Mesenchymal stem cell (in vitro differentiated cells and primary cell): ENCODE measurements around the gene GSK3B.

Experiments
- DNase-seq: peaks from one replicate; pipeline ENCODE4 v3.0.0-alpha.2; 2013
- H2AFZ ChIP-seq: one replicate; pipeline ENCODE4 v1.6.1; 2013; ENCODE audit warnings: low read depth, mild to moderate bottlenecking, control low read depth, inconsistent platforms, low read length, moderate library complexity
- H2AK5ac ChIP-seq: 2 replicates; pipeline ENCODE4 v1.6.1; 2013; ENCODE audit warnings: low read length, moderate library complexity, mild to moderate bottlenecking, inconsistent platforms; ENCODE audit not compliant: severe bottlenecking
- H2BK120ac ChIP-seq: one replicate; pipeline ENCODE4 v1.6.1; 2013; ENCODE audit warnings: low read depth, mild to moderate bottlenecking, inconsistent platforms, low read length, moderate library complexity
- H2BK12ac ChIP-seq, 2 experiments: one replicate each; pipeline ENCODE4 v1.6.1; 2013; ENCODE audit warnings: inconsistent platforms in 2 of 2, low read length in 2 of 2, mild to moderate bottlenecking in 2 of 2, moderate library complexity in 2 of 2, control low read depth in 1 of 2
- H2BK15ac ChIP-seq: one replicate; pipeline ENCODE4 v1.6.1; 2013; ENCODE audit warnings: mild to moderate bottlenecking, low read depth, inconsistent platforms; ENCODE audit not compliant: poor library complexity, severe bottlenecking
- H2BK5ac ChIP-seq: 2 replicates; pipeline ENCODE4 v1.6.1; 2013; ENCODE audit warnings: low read depth, mild to moderate bottlenecking, low read length, control low read depth, inconsistent platforms; ENCODE audit not compliant: poor library complexity, severe bottlenecking
- H3K14ac ChIP-seq, 2 experiments: one replicate each; pipeline ENCODE4 v1.6.1; 2013; ENCODE audit warnings: inconsistent platforms in 2 of 2, low read length in 2 of 2, control low read depth in 1 of 2, mild to moderate bottlenecking in 1 of 2, moderate library complexity in 1 of 2
- H3K18ac ChIP-seq, 2 experiments: one replicate each; pipeline ENCODE4 v1.6.1; 2013; ENCODE audit warnings: inconsistent platforms in 2 of 2, low read length in 2 of 2, control low read depth in 1 of 2, low read depth in 1 of 2, mild to moderate bottlenecking in 1 of 2
- H3K23ac ChIP-seq, 2 experiments: one replicate each; pipeline ENCODE4 v1.6.1; 2013; ENCODE audit warnings: inconsistent platforms in 2 of 2, low read length in 2 of 2, mild to moderate bottlenecking in 2 of 2, moderate library complexity in 2 of 2, control low read depth in 1 of 2
- H3K27ac ChIP-seq: 2 replicates; pipeline ENCODE4 v1.5.1; 2013; ENCODE audit warnings: mild to moderate bottlenecking, moderate library complexity, low read length, control low read depth, inconsistent platforms; ENCODE audit not compliant: poor library complexity, severe bottlenecking
- H3K27me3 ChIP-seq, 2 experiments: 2 replicates each; pipeline versions ENCODE4 v1.6.1 to v1.7.0; 2013; ENCODE audit warnings: low read length in 2 of 2, mild to moderate bottlenecking in 2 of 2, moderate library complexity in 2 of 2, control low read depth in 1 of 2, inconsistent platforms in 1 of 2; ENCODE audit not compliant: control insufficient read depth in 1 of 2, insufficient read depth in 1 of 2
- H3K36me3 ChIP-seq, 2 experiments: 2 replicates each; pipeline versions ENCODE4 v1.6.1 to v1.7.0; 2013; ENCODE audit warnings: low read length in 2 of 2, control low read depth in 1 of 2, inconsistent platforms in 1 of 2, low read depth in 1 of 2, mild to moderate bottlenecking in 1 of 2; ENCODE audit not compliant: insufficient read depth in 2 of 2, control insufficient read depth in 1 of 2
- H3K4ac ChIP-seq, 2 experiments: one replicate each; pipeline ENCODE4 v1.6.1; 2013; ENCODE audit warnings: inconsistent platforms in 2 of 2, low read length in 2 of 2, mild to moderate bottlenecking in 2 of 2, moderate library complexity in 2 of 2, control low read depth in 1 of 2, low read depth in 1 of 2
- H3K4me1 ChIP-seq: 2 replicates; pipeline ENCODE4 v1.6.1; 2013; ENCODE audit warnings: low read depth, low read length, control low read depth; ENCODE audit not compliant: control insufficient read depth, insufficient read depth
- H3K4me2 ChIP-seq: 2 replicates; pipeline ENCODE4 v1.6.1; 2013; ENCODE audit warnings: low read length, mild to moderate bottlenecking, inconsistent platforms; ENCODE audit not compliant: poor library complexity, severe bottlenecking
- H3K4me3 ChIP-seq, 2 experiments: 2 replicates each; pipeline versions ENCODE4 v1.5.1 to v1.7.0; 2013; ENCODE audit warnings: low read length in 2 of 2, mild to moderate bottlenecking in 2 of 2, control low read depth in 1 of 2, low read depth in 1 of 2; ENCODE audit not compliant: insufficient read depth in 1 of 2
- H3K79me1 ChIP-seq: replicated peaks from 2 replicates; pipeline ENCODE4 v1.6.1; 2013; ENCODE audit warnings: mild to moderate bottlenecking, control low read depth, low read length, inconsistent platforms; ENCODE audit not compliant: poor library complexity, severe bottlenecking
- H3K9ac ChIP-seq: 2 replicates; pipeline ENCODE4 v1.7.0; 2013; ENCODE audit warnings: mild to moderate bottlenecking, low read length, moderate library complexity
- H3K9me3 ChIP-seq: 2 replicates; pipeline ENCODE4 v1.7.0; 2013; ENCODE audit warnings: mild to moderate bottlenecking, low read length; ENCODE audit not compliant: control insufficient read depth
- H4K8ac ChIP-seq: one replicate; pipeline ENCODE4 v1.6.1; 2013; ENCODE audit warnings: inconsistent platforms, mild to moderate bottlenecking, low read length, moderate library complexity
- H4K91ac ChIP-seq: one replicate; pipeline ENCODE4 v1.6.1; 2013; ENCODE audit warnings: mild to moderate bottlenecking, low read length, inconsistent platforms
- WGBS: methylation state at CpG from one replicate; pipeline ENCODE4 v1.1.7; 2013; ENCODE audit warnings: mixed read lengths; 5-methylcytosine and 5-hydroxymethylcytosine counted together

Gene GSK3B

GRCh38 chr3:119810018-119810435, 284.2 kb downstream of the GSK3B start:
- Histone ChIP-seq H2BK12ac (no peak overlapping the region), H2AFZ (no peak overlapping the region), H3K4ac (no peak overlapping the region), H3K79me1 (no peaks in the 10 kb centered on the region), H3K27ac (no peak overlapping the region), H3K9ac (peak overlapping the region; percentile 69), H3K4me1 (peaks cover 3% of the 10 kb centered on the region), H3K14ac (no peak overlapping the region), H4K91ac (no peak overlapping the region), H4K8ac (no peak overlapping the region), H3K4me3 (peak overlapping the region; percentile 30 to 74), H3K18ac (no peak overlapping the region), H3K27me3 (peaks cover 0 to 63% of the 10 kb centered on the region in 2 experiments), H2AK5ac (no peak overlapping the region), H3K36me3 (no peaks in the 10 kb centered on the region), H2BK5ac (no peak overlapping the region), H3K4me2 (peak overlapping the region; percentile 51), H3K23ac (no peak overlapping the region), H2BK120ac (no peak overlapping the region), H3K9me3 (no peaks in the 10 kb centered on the region), H2BK15ac (no peak overlapping the region)
- DNase-seq, result no peak
- 63% methylated on average over 32 of the region's 33 CpGs for WGBS

DNA sequence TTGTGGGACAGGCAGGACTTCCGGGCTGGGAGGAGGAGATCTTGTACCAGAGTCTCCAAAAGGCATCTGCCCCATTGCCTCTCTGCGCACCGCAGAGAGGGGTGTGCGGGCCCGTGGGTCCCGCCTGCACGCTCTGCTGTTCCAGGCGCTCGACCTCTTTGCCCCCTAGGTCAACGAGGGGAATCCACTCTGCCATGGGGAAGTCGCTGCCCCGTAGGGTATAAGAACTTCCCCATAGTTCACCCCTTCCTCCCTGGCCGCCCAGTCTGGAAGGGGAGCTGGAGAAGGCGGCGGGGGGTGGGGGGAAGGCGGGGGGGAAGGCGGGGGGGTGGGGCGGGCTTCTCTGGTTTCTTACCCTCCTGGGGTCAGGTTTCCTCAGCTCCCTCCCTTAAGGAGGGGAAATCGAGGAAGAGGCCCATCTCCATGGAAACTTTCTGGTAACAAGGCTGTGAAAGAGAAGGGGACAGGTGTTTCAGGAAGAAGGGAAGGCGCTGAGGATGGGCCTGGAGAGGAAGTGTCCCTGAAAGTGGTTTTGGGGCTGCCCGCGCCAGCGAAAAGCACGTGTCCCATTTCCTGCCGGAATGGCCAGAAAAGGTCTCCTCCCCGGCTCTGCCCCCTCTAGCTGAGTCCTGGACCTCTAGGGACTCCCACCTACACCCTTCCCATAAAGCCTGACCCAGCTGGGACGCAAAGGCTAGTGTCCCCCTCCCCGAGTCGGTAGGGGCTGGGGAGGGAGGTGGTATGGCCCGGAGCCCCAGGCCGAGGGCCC, 284.8 kb downstream of the GSK3B start:
- H3K18ac ChIP-seq, result no peak overlapping the region
- peaks cover 3% of the 10 kb centered on the region for H3K4me1 ChIP-seq
- no peak overlapping the region for H2AFZ ChIP-seq
- no peak overlapping the region for H3K4ac ChIP-seq
- no peak overlapping the region for H3K27ac ChIP-seq
- H3K36me3 ChIP-seq, result no peaks in the 10 kb centered on the region
- H3K23ac ChIP-seq, result no peak overlapping the region
- 81% methylated on average over 8 of the region's 31 CpGs for WGBS
- H3K14ac ChIP-seq, result no peak overlapping the region
- H3K4me2 ChIP-seq, result peak overlapping the region; percentile 51
- no peak overlapping the region for H2BK15ac ChIP-seq
- DNase-seq, result no peak
- H3K9me3 ChIP-seq, result no peaks in the 10 kb centered on the region
- H4K91ac ChIP-seq, result no peak overlapping the region
- peaks cover 0 to 58% of the 10 kb centered on the region in 2 experiments for H3K27me3 ChIP-seq
- H2AK5ac ChIP-seq, result no peak overlapping the region
- no peaks in the 10 kb centered on the region for H3K79me1 ChIP-seq
- peak overlapping the region; percentile 69 for H3K9ac ChIP-seq
- H2BK12ac ChIP-seq, result no peak overlapping the region
- H2BK5ac ChIP-seq, result no peak overlapping the region
- no peak overlapping the region for H4K8ac ChIP-seq
- H3K4me3 ChIP-seq, result peak overlapping the region in 1 of 2 experiments; percentile 74
- H2BK120ac ChIP-seq, result no peak overlapping the region

DNA sequence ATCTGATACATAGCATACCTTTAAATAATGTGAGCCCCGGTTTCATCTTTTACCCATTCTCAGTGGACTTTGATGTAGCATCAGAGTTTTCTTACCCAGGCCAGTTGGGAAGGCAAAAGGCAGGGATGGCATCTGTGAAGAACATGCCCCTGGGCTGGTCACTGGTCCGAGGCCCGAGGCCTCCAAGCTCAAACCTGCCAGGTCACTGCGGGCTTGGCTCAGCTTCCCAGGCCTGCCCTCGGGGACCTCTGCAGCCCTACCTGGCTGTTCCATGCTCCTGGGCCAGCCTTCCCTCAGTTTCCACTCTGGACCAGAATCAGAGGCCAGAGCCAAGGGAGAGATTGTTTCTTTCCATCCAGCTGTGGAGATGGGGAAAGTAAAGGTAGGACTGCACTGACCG, 285.4 kb downstream of the GSK3B start:
- Histone ChIP-seq H3K4ac (no peak overlapping the region), H3K27ac (no peak overlapping the region), H3K4me1 (peaks cover 3% of the 10 kb centered on the region), H3K23ac (no peak overlapping the region), H2BK120ac (no peak overlapping the region), H3K27me3 (peaks cover 0 to 52% of the 10 kb centered on the region in 2 experiments), H3K79me1 (no peaks in the 10 kb centered on the region), H4K91ac (no peak overlapping the region), H3K4me2 (no peak overlapping the region), H4K8ac (no peak overlapping the region), H2AFZ (no peak overlapping the region), H3K18ac (no peak overlapping the region), H3K9ac (no peak overlapping the region), H3K9me3 (no peaks in the 10 kb centered on the region), H2AK5ac (no peak overlapping the region), H3K14ac (no peak overlapping the region), H2BK5ac (no peak overlapping the region), H3K36me3 (no peaks in the 10 kb centered on the region), H2BK15ac (no peak overlapping the region), H2BK12ac (no peak overlapping the region), H3K4me3 (no peak overlapping the region)
- WGBS, result 94% methylated on average over 6 of the region's 6 CpGs
- no peak for DNase-seq

- Histone ChIP-seq H3K4me1 (peaks cover 3% of the 10 kb centered on the region), H2BK15ac (no peak overlapping the region), H4K8ac (no peak overlapping the region), H3K9me3 (no peaks in the 10 kb centered on the region), H3K79me1 (no peaks in the 10 kb centered on the region), H2AK5ac (no peak overlapping the region), H3K4me3 (no peak overlapping the region), H2BK5ac (no peak overlapping the region), H3K9ac (no peak overlapping the region), H3K27ac (no peak overlapping the region), H2BK12ac (no peak overlapping the region), H3K36me3 (no peaks in the 10 kb centered on the region), H3K14ac (peak overlapping the region in 1 of 2 experiments; percentile 88), H3K27me3 (peaks cover 0 to 46% of the 10 kb centered on the region in 2 experiments), H3K4me2 (no peak overlapping the region), H3K23ac (no peak overlapping the region), H3K18ac (no peak overlapping the region), H2BK120ac (no peak overlapping the region), H4K91ac (no peak overlapping the region), H2AFZ (peak overlapping the region; percentile 30), H3K4ac (no peak overlapping the region)
- WGBS, result 91% methylated on average over 3 of the region's 4 CpGs
- DNase-seq, result no peak
These were observed 286.0 kb downstream of the GSK3B start for GRCh38 chr3:119808244-119808643.
